WTC11 (cell line): ENCODE data around the gene PCGF3. TPM values are rescaled to one million over a fixed set of nuclear protein-coding genes. Genes with fewer than 3 reads are reported as not detected.

Experiments used
- ARID4B ChIP-seq: sonication (generic); formaldehyde crosslinking; IDR thresholded peaks from 2 replicates; pipeline ENCODE4 v1.8.0; 2023; ENCODE audit warnings: missing genetic modification reagents, mild to moderate bottlenecking, borderline replicate concordance
- CBFB ChIP-seq: sonication (generic); formaldehyde crosslinking; IDR thresholded peaks from 2 replicates; pipeline ENCODE4 v1.8.1; 2022; ENCODE audit warnings: mild to moderate bottlenecking, low read depth, missing genetic modification reagents
- CREB1 ChIP-seq: sonication (generic); formaldehyde crosslinking; IDR thresholded peaks from 2 replicates; pipeline ENCODE4 v1.8.0; 2023; ENCODE audit warnings: mild to moderate bottlenecking, missing genetic modification reagents
- E2F5 ChIP-seq: sonication (generic); formaldehyde crosslinking; IDR thresholded peaks from 2 replicates; pipeline ENCODE4 v1.8.1; 2022; ENCODE audit warnings: mild to moderate bottlenecking, moderate library complexity, missing genetic modification reagents
- ETV6 ChIP-seq: sonication (generic); formaldehyde crosslinking; IDR thresholded peaks from 2 replicates; pipeline ENCODE4 v1.8.1; 2022; ENCODE audit warnings: mild to moderate bottlenecking, missing genetic modification reagents
- FOXJ3 ChIP-seq: sonication (generic); formaldehyde crosslinking; IDR thresholded peaks from 2 replicates; pipeline ENCODE4 v1.9.0; 2021; ENCODE audit warnings: missing genetic modification reagents, mild to moderate bottlenecking, borderline replicate concordance
- FOXP4 ChIP-seq: sonication (generic); formaldehyde crosslinking; IDR thresholded peaks from 2 replicates; pipeline ENCODE4 v1.8.0; 2022; ENCODE audit warnings: mild to moderate bottlenecking, missing genetic modification reagents
- GRHL2 ChIP-seq: fragments of 250-450 bp; sonication (Bioruptor Pico); IDR thresholded peaks from 2 replicates; pipeline ENCODE4 v1.8.0; 2022; ENCODE audit warnings: mild to moderate bottlenecking, moderate library complexity; ENCODE audit not compliant: insufficient replicate concordance, severe bottlenecking
- HMGA2 ChIP-seq: fragments of 250-450 bp; sonication (Bioruptor Pico); IDR thresholded peaks from 2 replicates; pipeline ENCODE4 v1.4.0; 2021; ENCODE audit warnings: mild to moderate bottlenecking, moderate library complexity
- MAX ChIP-seq: sonication (generic); formaldehyde crosslinking; IDR thresholded peaks from 2 replicates; pipeline ENCODE4 v1.8.0; 2022; ENCODE audit warnings: mild to moderate bottlenecking, missing genetic modification reagents
- ZBTB21 ChIP-seq: sonication (generic); formaldehyde crosslinking; IDR thresholded peaks from 2 replicates; pipeline ENCODE4 v1.8.1; 2023; ENCODE audit warnings: mild to moderate bottlenecking, missing genetic modification reagents, borderline replicate concordance
- ZBTB43 ChIP-seq: sonication (generic); formaldehyde crosslinking; IDR thresholded peaks from 2 replicates; pipeline ENCODE4 v1.8.1; 2023; ENCODE audit warnings: mild to moderate bottlenecking, missing genetic modification reagents
- ZNF232 ChIP-seq: sonication (generic); formaldehyde crosslinking; IDR thresholded peaks from 2 replicates; pipeline ENCODE4 v1.8.0; 2022; ENCODE audit warnings: mild to moderate bottlenecking, missing genetic modification reagents
- ZNF281 ChIP-seq: sonication (generic); formaldehyde crosslinking; IDR thresholded peaks from 2 replicates; pipeline ENCODE4 v1.8.0; 2023; ENCODE audit warnings: mild to moderate bottlenecking, missing genetic modification reagents
- ZNF317 ChIP-seq: sonication (generic); formaldehyde crosslinking; IDR thresholded peaks from 2 replicates; pipeline ENCODE4 v1.8.1; 2023; ENCODE audit warnings: low read depth, mild to moderate bottlenecking, moderate library complexity, missing genetic modification reagents, borderline replicate concordance
- ZNF671 ChIP-seq: fragments of 250-450 bp; sonication (Bioruptor Pico); IDR thresholded peaks from 2 replicates; pipeline ENCODE4 v1.8.0; 2021; ENCODE audit warnings: mild to moderate bottlenecking
- total RNA-seq: library from RNA; stranded (reverse); gene quantifications from 3 replicates; pipeline ENCODE4 v1.2.3, GENCODE V29; 2021
- TF ChIP-seq, protein P1 (sequence below): fragments of 250-450 bp; sonication (Bioruptor Pico); IDR thresholded peaks from 2 replicates; pipeline ENCODE4 v1.9.0; 2021; ENCODE audit warnings: mild to moderate bottlenecking
- TF ChIP-seq, protein P2 (sequence below): sonication (generic); formaldehyde crosslinking; IDR thresholded peaks from 2 replicates; pipeline ENCODE4 v1.8.1; 2023; ENCODE audit warnings: mild to moderate bottlenecking, missing genetic modification reagents, moderate library complexity

The PCGF3 gene
- total RNA-seq, 1 experiment from 2014 or later: 65.7 TPM

DNA sequence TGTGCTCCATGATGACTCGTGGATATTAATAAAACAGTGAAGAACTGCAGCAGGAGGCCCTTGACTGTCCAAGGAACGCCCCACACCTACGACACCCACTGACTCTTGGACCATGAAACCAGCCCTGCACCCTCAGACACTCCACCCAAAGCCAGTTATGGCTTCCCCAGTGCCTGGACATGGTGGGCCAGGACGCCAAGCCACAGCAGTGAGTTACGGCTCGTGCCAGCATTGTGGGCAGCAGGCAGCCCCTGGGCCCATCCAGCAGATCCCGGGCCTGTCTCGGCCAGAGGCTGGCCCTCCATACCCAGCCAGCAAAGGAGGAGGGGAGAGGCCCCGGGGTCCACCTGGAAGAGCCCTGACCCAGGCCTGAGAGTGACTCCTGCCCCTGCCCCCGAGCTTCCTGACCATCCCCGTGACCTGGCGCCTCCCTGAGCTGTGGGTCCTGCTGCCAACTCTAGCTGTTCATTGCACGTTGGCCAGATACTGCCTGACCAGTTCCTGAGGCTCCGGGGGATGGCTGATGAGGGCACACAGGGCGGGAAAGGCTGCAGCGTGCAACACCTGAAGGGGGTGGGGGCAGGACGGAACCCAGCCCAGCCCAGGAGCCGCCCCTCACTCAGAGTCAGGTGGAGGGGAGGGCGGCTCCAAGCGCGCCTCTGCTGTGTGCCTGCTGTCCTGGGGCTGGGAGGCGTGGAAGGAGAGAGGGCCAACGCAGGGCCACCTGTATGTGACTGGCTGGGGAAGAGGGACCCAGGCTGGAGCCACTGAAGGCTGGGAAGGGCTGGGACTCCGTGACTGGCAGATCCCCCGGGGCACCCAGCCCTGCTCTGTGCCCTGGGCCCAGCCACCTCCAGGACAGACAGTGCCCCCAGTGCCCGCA lies 17.4 kb upstream of the PCGF3 start (continued):
- TF ChIP-seq, protein P1, sequence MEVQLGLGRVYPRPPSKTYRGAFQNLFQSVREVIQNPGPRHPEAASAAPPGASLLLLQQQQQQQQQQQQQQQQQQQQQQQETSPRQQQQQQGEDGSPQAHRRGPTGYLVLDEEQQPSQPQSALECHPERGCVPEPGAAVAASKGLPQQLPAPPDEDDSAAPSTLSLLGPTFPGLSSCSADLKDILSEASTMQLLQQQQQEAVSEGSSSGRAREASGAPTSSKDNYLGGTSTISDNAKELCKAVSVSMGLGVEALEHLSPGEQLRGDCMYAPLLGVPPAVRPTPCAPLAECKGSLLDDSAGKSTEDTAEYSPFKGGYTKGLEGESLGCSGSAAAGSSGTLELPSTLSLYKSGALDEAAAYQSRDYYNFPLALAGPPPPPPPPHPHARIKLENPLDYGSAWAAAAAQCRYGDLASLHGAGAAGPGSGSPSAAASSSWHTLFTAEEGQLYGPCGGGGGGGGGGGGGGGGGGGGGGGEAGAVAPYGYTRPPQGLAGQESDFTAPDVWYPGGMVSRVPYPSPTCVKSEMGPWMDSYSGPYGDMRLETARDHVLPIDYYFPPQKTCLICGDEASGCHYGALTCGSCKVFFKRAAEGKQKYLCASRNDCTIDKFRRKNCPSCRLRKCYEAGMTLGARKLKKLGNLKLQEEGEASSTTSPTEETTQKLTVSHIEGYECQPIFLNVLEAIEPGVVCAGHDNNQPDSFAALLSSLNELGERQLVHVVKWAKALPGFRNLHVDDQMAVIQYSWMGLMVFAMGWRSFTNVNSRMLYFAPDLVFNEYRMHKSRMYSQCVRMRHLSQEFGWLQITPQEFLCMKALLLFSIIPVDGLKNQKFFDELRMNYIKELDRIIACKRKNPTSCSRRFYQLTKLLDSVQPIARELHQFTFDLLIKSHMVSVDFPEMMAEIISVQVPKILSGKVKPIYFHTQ: no peak
- TF ChIP-seq ZBTB43 (CRISPR knock-in tag) (no peak), HMGA2 (CRISPR knock-in tag) (no peak), FOXP4 (CRISPR knock-in tag) (no peak), CBFB (no peak), ARID4B (peak; percentile 73; the same call in 1 of the 2 replicates), ZNF317 (CRISPR knock-in tag) (no peak), ETV6 (no peak), ZBTB21 (CRISPR knock-in tag) (no peak), GRHL2 (CRISPR knock-in tag) (no peak), FOXJ3 (CRISPR knock-in tag) (no peak), CREB1 (CRISPR knock-in tag) (peak; percentile 60; the same call in 1 of the 2 replicates), ZNF281 (CRISPR knock-in tag) (0 out of 2 replicates have a peak, but pooled peaks have one; percentile 73), MAX (peak; percentile 98), ZNF232 (CRISPR knock-in tag) (peak; percentile 62; the same call in 1 of the 2 replicates), E2F5 (CRISPR knock-in tag) (0 out of 2 replicates have a peak, but pooled peaks have one; percentile 57), ZNF671 (CRISPR knock-in tag) (no peak)
- TF ChIP-seq, protein P2, sequence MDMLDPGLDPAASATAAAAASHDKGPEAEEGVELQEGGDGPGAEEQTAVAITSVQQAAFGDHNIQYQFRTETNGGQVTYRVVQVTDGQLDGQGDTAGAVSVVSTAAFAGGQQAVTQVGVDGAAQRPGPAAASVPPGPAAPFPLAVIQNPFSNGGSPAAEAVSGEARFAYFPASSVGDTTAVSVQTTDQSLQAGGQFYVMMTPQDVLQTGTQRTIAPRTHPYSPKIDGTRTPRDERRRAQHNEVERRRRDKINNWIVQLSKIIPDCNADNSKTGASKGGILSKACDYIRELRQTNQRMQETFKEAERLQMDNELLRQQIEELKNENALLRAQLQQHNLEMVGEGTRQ (CRISPR knock-in tag): peak; percentile 45; the same call in 1 of the 2 replicates
